Umbilical cord (tissue), 2 donors: ENCODE results near the gene ASTN1. TPM values are rescaled to one million over a fixed set of nuclear protein-coding genes. Genes with fewer than 3 reads are reported as not detected.
A peak's percentile ranks its signal among the peaks of the same experiment; 100 is the strongest.

ENCODE experiments used
- DNase-seq: peaks from one replicate; pipeline ENCODE4 v3.0.0-alpha.2; 2015; ENCODE audit warnings: low spot score
- total RNA-seq: library from RNA; depleted of rRNA; stranded (reverse); fragments of >200 nt; gene quantifications from one replicate; pipeline ENCODE4 v1.2.3, GENCODE V29; 2014; ENCODE audit warnings: low replicate concordance; ENCODE audit not compliant: insufficient read depth

The ASTN1 gene
- total RNA-seq, 1 donor from 2014 or later = 5.8 TPM

- DNase-seq = no peak
Observed at GRCh38 chr1:177163844-177164379, 600 bp downstream of the ASTN1 start.

GRCh38 chr1:177162243-177162642 lies 2.3 kb downstream of the ASTN1 start:
- DNase-seq = no peak

- DNase-seq = no peak
Observed at GRCh38 chr1:177146499-177146898, 18.0 kb downstream of the ASTN1 start.

GRCh38 chr1:177145106-177146070 lies 19.1 kb downstream of the ASTN1 start:
- DNase-seq = peak; percentile 15

GRCh38 chr1:177142791-177143271 lies 21.7 kb downstream of the ASTN1 start:
- DNase-seq = no peak

- DNase-seq = no peak
Observed at GRCh38 chr1:177142010-177142409, 22.5 kb downstream of the ASTN1 start.

GRCh38 chr1:177138347-177138746 lies 26.2 kb downstream of the ASTN1 start:
- no peak for DNase-seq

GRCh38 chr1:177137814-177138213 lies 26.7 kb downstream of the ASTN1 start:
- no peak for DNase-seq

GRCh38 chr1:177135250-177135649 lies 29.3 kb downstream of the ASTN1 start:
- no peak for DNase-seq

- no peak for DNase-seq
Observed at GRCh38 chr1:177133977-177134538, 30.5 kb downstream of the ASTN1 start.

GRCh38 chr1:177132141-177132540 lies 32.4 kb downstream of the ASTN1 start:
- DNase-seq = no peak

GRCh38 chr1:177131723-177132122 lies 32.8 kb downstream of the ASTN1 start:
- DNase-seq = no peak

GRCh38 chr1:177130451-177130945 lies 34.0 kb downstream of the ASTN1 start:
- no peak for DNase-seq

GRCh38 chr1:177128665-177129281 lies 35.7 kb downstream of the ASTN1 start:
- DNase-seq = no peak

- DNase-seq = no peak
Observed at GRCh38 chr1:177126267-177126666, 38.2 kb downstream of the ASTN1 start.

GRCh38 chr1:177124577-177125278 lies 39.8 kb downstream of the ASTN1 start:
- no peak for DNase-seq

- DNase-seq = no peak
Observed at GRCh38 chr1:177122461-177123251, 41.9 kb downstream of the ASTN1 start.

GRCh38 chr1:177119311-177119710 lies 45.2 kb downstream of the ASTN1 start:
- DNase-seq = no peak

- DNase-seq = no peak
Observed at GRCh38 chr1:177118901-177119300, 45.6 kb downstream of the ASTN1 start.

GRCh38 chr1:177116941-177117340 lies 47.6 kb downstream of the ASTN1 start:
- DNase-seq = no peak
